AG09309 (cell line): ENCODE results near the gene ZDHHC7.

ENCODE experiments used
- DNase-seq: peaks from one replicate; pipeline ENCODE4 v3.0.0-alpha.2; 2010; ENCODE audit warnings: low read depth
- H3K4me3 ChIP-seq: 2 replicates; pipeline ENCODE4 v1.5.1; 2011; ENCODE audit warnings: mild to moderate bottlenecking, low read depth, low read length, moderate library complexity; ENCODE audit not compliant: control insufficient read depth
- TF ChIP-seq, protein P1 (sequence below): IDR thresholded peaks from 2 replicates; pipeline ENCODE4 v1.5.1; 2011; ENCODE audit warnings: mild to moderate bottlenecking, low read depth, low read length, inconsistent platforms; ENCODE audit not compliant: insufficient read depth, control insufficient read depth; ENCODE audit errors: missing control alignments

ZDHHC7 gene

DNA sequence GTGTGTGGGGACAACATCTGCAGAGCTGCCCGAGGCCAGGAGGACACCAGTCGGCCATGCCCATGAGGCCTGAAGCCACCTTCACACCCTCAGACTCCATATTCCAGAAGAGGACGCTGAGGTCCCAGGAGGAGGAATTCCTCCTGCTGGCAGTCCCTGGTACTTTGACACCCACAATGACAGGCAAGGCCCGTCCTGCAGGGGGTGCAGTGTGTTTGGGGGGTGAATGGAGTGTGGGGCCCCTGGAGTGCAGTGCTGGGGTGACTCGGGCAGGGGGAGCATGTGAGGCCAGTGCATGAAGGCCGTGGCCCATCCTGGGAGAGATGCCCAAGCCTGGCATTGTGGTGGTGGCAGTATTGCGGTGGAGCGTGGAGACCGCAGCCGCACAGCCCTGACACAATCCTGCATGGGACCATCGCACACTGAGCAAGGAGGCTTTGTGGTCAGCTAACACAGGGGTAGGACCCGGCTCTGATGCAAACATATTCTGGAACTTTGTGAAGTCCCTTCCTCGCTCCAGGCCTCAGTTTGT is 52.2 kb downstream of the ZDHHC7 start:
- TF ChIP-seq, protein P1, sequence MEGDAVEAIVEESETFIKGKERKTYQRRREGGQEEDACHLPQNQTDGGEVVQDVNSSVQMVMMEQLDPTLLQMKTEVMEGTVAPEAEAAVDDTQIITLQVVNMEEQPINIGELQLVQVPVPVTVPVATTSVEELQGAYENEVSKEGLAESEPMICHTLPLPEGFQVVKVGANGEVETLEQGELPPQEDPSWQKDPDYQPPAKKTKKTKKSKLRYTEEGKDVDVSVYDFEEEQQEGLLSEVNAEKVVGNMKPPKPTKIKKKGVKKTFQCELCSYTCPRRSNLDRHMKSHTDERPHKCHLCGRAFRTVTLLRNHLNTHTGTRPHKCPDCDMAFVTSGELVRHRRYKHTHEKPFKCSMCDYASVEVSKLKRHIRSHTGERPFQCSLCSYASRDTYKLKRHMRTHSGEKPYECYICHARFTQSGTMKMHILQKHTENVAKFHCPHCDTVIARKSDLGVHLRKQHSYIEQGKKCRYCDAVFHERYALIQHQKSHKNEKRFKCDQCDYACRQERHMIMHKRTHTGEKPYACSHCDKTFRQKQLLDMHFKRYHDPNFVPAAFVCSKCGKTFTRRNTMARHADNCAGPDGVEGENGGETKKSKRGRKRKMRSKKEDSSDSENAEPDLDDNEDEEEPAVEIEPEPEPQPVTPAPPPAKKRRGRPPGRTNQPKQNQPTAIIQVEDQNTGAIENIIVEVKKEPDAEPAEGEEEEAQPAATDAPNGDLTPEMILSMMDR = peak; percentile 24
- no peak for DNase-seq
- no peak overlapping the region for H3K4me3 ChIP-seq

DNA sequence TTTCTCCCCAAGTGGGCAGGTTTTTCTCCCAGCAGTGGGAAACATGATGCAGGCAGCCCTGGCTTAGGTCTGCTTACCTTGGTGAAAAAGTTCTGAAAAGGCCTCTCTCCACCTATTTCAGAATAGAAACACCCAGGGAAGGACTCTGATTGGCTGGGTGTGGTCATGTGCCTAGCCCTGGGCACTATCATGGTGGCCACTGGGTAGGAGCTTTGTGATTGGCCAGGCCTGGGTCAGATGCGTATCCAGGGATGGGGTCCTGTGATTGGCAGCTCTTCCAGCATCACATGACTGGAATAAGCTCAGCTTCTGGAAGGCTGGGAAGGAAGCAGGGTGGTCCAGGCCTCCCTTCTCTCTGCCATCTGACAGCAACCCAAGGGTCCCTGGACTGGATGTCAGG is 53.5 kb downstream of the ZDHHC7 start:
- DNase-seq = no peak
- TF ChIP-seq, protein P1 = no peak
- no peak overlapping the region for H3K4me3 ChIP-seq

DNA sequence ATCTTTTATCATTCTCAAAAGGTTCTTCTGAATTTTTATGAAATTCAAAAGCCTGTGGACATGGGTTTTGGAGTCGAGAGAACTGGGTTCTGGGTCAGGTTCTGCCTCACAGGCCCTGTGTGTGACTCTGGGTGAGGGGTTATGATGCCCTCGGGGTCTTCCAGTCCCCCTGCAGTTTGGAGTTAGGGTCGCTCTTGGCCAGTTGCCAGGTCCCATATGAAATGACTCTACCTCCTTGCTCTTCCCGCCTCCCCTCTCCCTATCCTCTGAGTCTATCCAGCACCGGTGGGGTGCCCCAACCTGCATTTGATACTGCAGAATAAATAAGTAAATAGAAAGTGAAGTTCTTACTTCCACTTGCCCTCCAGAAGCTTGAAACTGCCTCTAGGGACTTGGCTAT is 54.1 kb downstream of the ZDHHC7 start:
- no peak overlapping the region for H3K4me3 ChIP-seq
- TF ChIP-seq, protein P1 = no peak
- DNase-seq = no peak

DNA sequence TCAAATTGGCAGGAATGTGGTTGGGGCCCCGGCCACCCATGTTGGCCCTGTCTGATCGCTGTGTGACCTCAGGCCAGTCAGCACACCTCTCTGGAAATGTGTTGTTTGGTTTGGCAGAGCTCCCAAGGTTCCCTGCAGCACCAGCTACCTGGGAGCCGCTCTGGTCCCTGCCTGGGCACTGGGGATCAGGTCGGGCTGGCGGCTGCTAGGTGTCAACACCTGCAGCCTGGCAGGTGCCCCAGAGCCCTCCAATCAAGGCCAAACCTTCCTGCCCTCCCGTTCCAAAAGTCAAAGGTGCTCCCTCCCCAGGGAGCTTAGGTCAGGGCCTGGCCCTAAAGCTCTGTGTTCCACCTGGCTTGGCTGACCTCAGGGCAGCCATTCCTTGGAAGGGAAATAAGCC is 55.9 kb downstream of the ZDHHC7 start:
- TF ChIP-seq, protein P1 = no peak
- H3K4me3 ChIP-seq = no peak overlapping the region
- DNase-seq = no peak

DNA sequence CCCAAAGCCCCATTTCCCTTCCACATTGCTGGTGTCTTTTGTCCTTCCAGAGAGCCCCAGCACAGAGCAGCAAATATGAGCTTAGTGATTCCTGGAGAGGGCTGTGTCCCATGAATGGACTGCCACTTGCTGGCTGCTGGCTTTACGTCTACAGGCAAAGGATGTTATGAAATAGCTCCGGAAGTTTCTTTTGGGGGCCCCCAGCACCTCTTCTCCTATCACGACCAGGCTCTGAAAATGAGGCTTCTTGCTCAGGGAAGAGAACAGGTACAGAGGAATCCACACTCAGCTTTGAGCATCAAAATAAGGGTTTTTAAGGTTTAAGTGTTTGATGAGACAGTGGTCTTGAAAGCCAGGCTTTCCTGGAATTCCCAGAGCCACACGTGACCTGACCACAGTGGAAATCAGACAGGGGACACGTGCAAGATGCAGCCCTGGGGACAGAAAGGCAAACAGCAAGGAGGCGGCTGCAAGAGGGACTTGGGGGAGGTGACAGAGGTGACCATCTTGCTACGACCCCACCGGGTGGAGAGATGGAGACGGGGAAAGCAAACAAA is 58.1 kb downstream of the ZDHHC7 start:
- no peak for DNase-seq
- no peak overlapping the region for H3K4me3 ChIP-seq
- TF ChIP-seq, protein P1 = no peak

DNA sequence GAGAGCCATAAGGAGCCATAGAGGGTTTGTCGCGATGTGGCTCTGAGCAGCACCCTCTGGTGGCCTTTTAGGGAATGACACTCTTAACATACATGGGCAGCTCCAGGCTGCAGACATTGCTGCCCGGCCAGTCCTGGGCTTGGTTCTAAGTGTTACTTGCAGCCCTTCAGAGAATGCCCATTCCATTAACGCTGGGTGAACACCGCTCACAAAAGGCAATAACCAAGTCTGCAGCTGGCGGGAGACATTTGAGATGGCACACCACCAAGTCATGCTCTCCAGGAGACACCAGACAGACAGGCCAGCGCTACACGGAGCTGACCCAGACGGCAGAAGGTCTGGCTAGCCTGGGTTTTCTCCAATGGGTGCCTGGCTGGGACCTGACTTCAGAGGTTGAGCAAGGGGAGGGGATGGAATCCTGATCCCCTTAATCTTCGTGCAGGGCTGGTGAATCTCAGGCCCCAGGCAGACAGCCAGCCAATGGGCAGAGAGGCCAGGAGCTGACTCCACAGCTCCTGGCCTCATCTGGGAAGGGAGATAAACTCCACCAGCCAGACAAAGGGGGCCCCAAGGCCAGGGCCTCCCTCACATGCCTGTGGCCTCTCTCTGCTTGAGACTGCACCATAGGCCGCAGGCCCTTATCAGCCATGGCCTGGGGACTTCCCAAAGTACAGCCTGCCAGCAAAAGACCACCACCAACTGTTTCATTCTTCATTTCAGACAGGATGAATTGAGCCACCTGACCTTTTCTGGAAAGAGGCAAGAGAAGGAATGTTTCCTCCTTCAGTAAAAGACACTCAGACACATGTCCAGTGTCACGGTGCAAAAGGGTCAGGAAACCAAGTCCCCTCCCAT is 58.8 kb downstream of the ZDHHC7 start:
- DNase-seq = peak; percentile 55
- no peak overlapping the region for H3K4me3 ChIP-seq
- TF ChIP-seq, protein P1 = peak; percentile 84

DNA sequence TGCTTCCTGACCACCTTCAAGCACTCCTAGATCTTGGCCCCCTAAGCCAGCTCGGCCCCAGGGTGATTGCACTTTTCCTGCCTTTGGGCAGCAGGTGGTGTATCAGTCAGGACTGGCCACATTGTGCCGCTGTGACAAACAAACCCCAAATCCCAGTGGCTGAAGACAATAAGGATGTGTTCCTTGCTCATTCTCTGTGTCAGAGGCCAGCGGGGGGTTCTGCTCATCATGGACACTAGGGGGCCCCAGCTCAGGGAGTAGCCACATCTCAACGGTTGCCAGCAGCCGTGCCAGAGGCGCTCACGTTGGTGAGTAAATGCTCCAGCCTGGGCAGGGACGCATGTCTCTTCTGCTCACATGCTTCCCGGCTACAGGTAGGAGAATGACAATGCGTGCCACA is 60.4 kb downstream of the ZDHHC7 start:
- DNase-seq = no peak
- TF ChIP-seq, protein P1 = peak; percentile 32
- no peak overlapping the region for H3K4me3 ChIP-seq
